GM12878 (cell line): ENCODE results near the gene USF1. TPM values are rescaled to one million over a fixed set of nuclear protein-coding genes. Genes with fewer than 3 reads are reported as not detected.
A peak's percentile ranks its signal among the peaks of the same experiment; 100 is the strongest.

Experiments
- ATAC-seq: fragments of 200-7000 bp; cut with Tn5 transposase; 3 replicates; pipeline ENCODE4 v1.9.1; 2020; ENCODE audit warnings: mild to moderate bottlenecking, moderate library complexity
- BruUV-seq: library from RNA; stranded (reverse); fragments of 400-500 nt; replicated peaks from 2 replicates; lab custom pipeline; 2021; lab: Mats Ljungman, UMichigan
- CTCF ChIA-PET: fragments of 300-600 bp; sonication (Branson Sonifier 250); formaldehyde crosslinking; extraction: SDS; loops from one replicate; lab custom pipeline; 2021; ENCODE audit warnings: inconsistent platforms; lab: Yijun Ruan, JAX
- POLR2A ChIA-PET: fragments of 350-600 bp; formaldehyde crosslinking; extraction: SDS; loops from one replicate; lab custom pipeline; 2021; ENCODE audit warnings: inconsistent platforms; lab: Charles Lee
- RAD21 ChIA-PET: fragments of 300-600 bp; sonication (Branson Sonifier 250); formaldehyde crosslinking; loops from one replicate; lab custom pipeline; 2023; ENCODE audit warnings: antibody characterized with exemption; ENCODE audit not compliant: unreplicated experiment; lab: Charles Lee
- SMC1A ChIA-PET: fragments of 300-600 bp; sonication (Branson Sonifier 250); formaldehyde crosslinking; loops from one replicate; lab custom pipeline; 2023; ENCODE audit not compliant: unreplicated experiment, uncharacterized antibody; lab: Charles Lee
- DNase-seq: peaks from one replicate; pipeline ENCODE4 v3.0.0-alpha.2; 2011; ENCODE audit warnings: low read depth, low spot score
- FAIRE-seq: peaks from 3 replicates; lab custom pipeline; 2011; peaks lifted over from hg19 to GRCh38; lab: Jason Lieb, UNC
- H2AFZ ChIP-seq: 2 replicates; pipeline ENCODE4 v1.6.0; 2011; ENCODE audit warnings: low read depth, low read length, control low read depth; ENCODE audit not compliant: control insufficient read depth
- H3K27ac ChIP-seq: 2 replicates; pipeline ENCODE4 v1.5.1; 2011; ENCODE audit warnings: control low read depth; ENCODE audit not compliant: control insufficient read depth, insufficient read depth
- H3K27me3 ChIP-seq, 2 experiments: replicated peaks in 1 of 2; 2 replicates each; pipeline versions ENCODE4 v1.6.0 to v1.6.1; 2011; ENCODE audit warnings: low read length in 1 of 2; ENCODE audit not compliant: control insufficient read depth in 2 of 2, insufficient read depth in 2 of 2
- H3K36me3 ChIP-seq, 2 experiments: 2 replicates each; pipeline ENCODE4 v1.5.1; 2011; ENCODE audit warnings: low read length in 1 of 2; ENCODE audit not compliant: control insufficient read depth in 2 of 2, insufficient read depth in 2 of 2
- H3K4me1 ChIP-seq: 2 replicates; pipeline ENCODE4 v1.6.1; 2011; ENCODE audit warnings: mild to moderate bottlenecking, low read length, moderate library complexity, mixed read lengths; ENCODE audit not compliant: control insufficient read depth, insufficient read depth
- H3K4me2 ChIP-seq: 2 replicates; pipeline ENCODE4 v1.6.0; 2011; ENCODE audit warnings: control low read depth; ENCODE audit not compliant: control insufficient read depth, insufficient read depth
- H3K4me3 ChIP-seq: fragments of 200-600 bp; sonication (generic); 2 replicates; pipeline ENCODE4 v1.5.1; 2016
- H3K79me2 ChIP-seq: 2 replicates; pipeline ENCODE4 v1.6.0; 2011; ENCODE audit warnings: low read length; ENCODE audit not compliant: control insufficient read depth, insufficient read depth
- H3K9ac ChIP-seq: 2 replicates; pipeline ENCODE4 v1.8.0; 2011; ENCODE audit warnings: low read length, control low read depth, mixed read lengths; ENCODE audit not compliant: control insufficient read depth, insufficient read depth
- H3K9me3 ChIP-seq: replicated peaks from 3 replicates; pipeline ENCODE4 v1.5.1; 2011; ENCODE audit warnings: mild to moderate bottlenecking, low read length; ENCODE audit not compliant: control insufficient read depth, insufficient read depth
- H4K20me1 ChIP-seq: 2 replicates; pipeline ENCODE4 v1.6.0; 2011; ENCODE audit not compliant: control insufficient read depth, insufficient read depth
- CBX5 ChIP-seq: sonication (generic); IDR thresholded peaks from 2 replicates; pipeline ENCODE4 v1.6.1; 2016; ENCODE audit warnings: low read depth, moderate library complexity, mild to moderate bottlenecking, inconsistent platforms
- CHD2 ChIP-seq: IDR thresholded peaks from 2 replicates; pipeline ENCODE4 v1.6.1; 2011; ENCODE audit warnings: low read depth, low read length, improper control_type of control experiment, borderline replicate concordance
- CREB1 ChIP-seq: IDR thresholded peaks from 2 replicates; pipeline ENCODE4 v1.6.1; 2012; ENCODE audit warnings: low read depth, mild to moderate bottlenecking, inconsistent platforms
- CREM ChIP-seq: IDR thresholded peaks from 2 replicates; pipeline ENCODE4 v1.6.1; 2014; ENCODE audit warnings: antibody characterized with exemption, low read depth
- NR2C1 ChIP-seq: fragments of 450-650 bp; IDR thresholded peaks from 2 replicates; pipeline ENCODE4 v1.6.1; 2017; ENCODE audit warnings: antibody characterized with exemption, mild to moderate bottlenecking, moderate library complexity
- NR2C2 ChIP-seq: IDR thresholded peaks from 2 replicates; pipeline ENCODE4 v1.6.1; 2011; ENCODE audit warnings: borderline replicate concordance, low read depth; ENCODE audit not compliant: control insufficient read depth, insufficient read length
- RAD21 ChIP-seq: IDR thresholded peaks from 2 replicates; pipeline ENCODE4 v1.6.1; 2011; ENCODE audit warnings: mild to moderate bottlenecking, low read depth, low read length, moderate library complexity; ENCODE audit not compliant: insufficient read depth
- RELA ChIP-seq: fragments of 450-650 bp; IDR thresholded peaks from 2 replicates; pipeline ENCODE4 v1.8.0; 2014; ENCODE audit warnings: borderline replicate concordance; ENCODE audit not compliant: partially characterized antibody
- SMAD1 ChIP-seq: fragments of 450-650 bp; IDR thresholded peaks from 2 replicates; pipeline ENCODE4 v1.6.1; 2018; ENCODE audit warnings: mild to moderate bottlenecking, low read depth; ENCODE audit not compliant: partially characterized antibody
- STAT3 ChIP-seq: IDR thresholded peaks from 2 replicates; pipeline ENCODE4 v1.6.1; 2011; ENCODE audit warnings: low read depth, low read length, improper control_type of control experiment
- WRNIP1 ChIP-seq: IDR thresholded peaks from 2 replicates; pipeline ENCODE4 v1.6.1; 2011; ENCODE audit warnings: low read depth, low read length, improper control_type of control experiment, borderline replicate concordance
- WGBS: methylation state at CpG from one replicate; pipeline ENCODE4 v1.1.6; 2016; ENCODE audit warnings: low lambda C conversion rate; ENCODE audit not compliant: insufficient replicate concordance, insufficient coverage; ENCODE audit errors: missing lambda C conversion rate; 5-methylcytosine and 5-hydroxymethylcytosine counted together
- in situ Hi-C: fragments of 300-500 bp; cut with MboI; formaldehyde crosslinking; loops from 9 replicates; pipeline ENCODE4 v1.14.3; 2018; ENCODE audit warnings: mixed read lengths
- intact Hi-C: fragments of 100-400 bp; cut with micrococcal nuclease; formaldehyde crosslinking; loops from one replicate; pipeline ENCODE4 v1.14.2; 2022; ENCODE audit not compliant: unreplicated experiment
- polyA plus RNA-seq, 11 experiments: library from polyadenylated mRNA; depleted of rRNA in 4 of 11; unstranded in 6 of 11; stranded (reverse) in 5 of 11; fragments of >200 nt; fragmentation: Nextera tagmentation in 4 of 11; fragmentation: Illumina TruSeq in 1 of 11; extraction: Ambion mirVana in 4 of 11; extraction: Trizol in 1 of 11; gene quantifications; 1 replicate in 1 of 11; 2 replicates in 10 of 11; pipeline versions ENCODE4 v1.2.1 to v1.2.3, GENCODE V29; 2011 to 2016; ENCODE audit warnings: inconsistent platforms in 2 of 11, missing spikeins in 2 of 11, low read depth in 1 of 11
- total RNA-seq, 4 experiments: library from RNA; depleted of rRNA in 3 of 4; stranded (reverse); fragments of >200 nt in 3 of 4; fragmentation: Illumina TruSeq in 1 of 4; extraction: Trizol in 1 of 4; gene quantifications; 2 replicates each; pipeline versions ENCODE4 v1.2.1 to v1.2.3, GENCODE V29; 2013 to 2021
- TF ChIP-seq, protein P1 (sequence below): IDR thresholded peaks from 2 replicates; pipeline ENCODE4 v1.6.1; 2012; ENCODE audit warnings: improper control_type of control experiment, low read depth, low read length; ENCODE audit not compliant: insufficient replicate concordance
- TF ChIP-seq, protein P2 (sequence below): fragments of 450-650 bp; IDR thresholded peaks from 2 replicates; pipeline ENCODE4 v1.6.1; 2017; ENCODE audit warnings: borderline replicate concordance
- TF ChIP-seq, protein P3 (sequence below): IDR thresholded peaks from 2 replicates; pipeline ENCODE4 v1.6.1; 2012; ENCODE audit warnings: low read depth, low read length, improper control_type of control experiment

Gene USF1
- total and polyA plus RNA-seq, 10 of the 15 experiments (the other 5 are each of a cell fraction or from before 2014, with no cell fraction given): 9.4 to 92.1 (median 53.5) TPM

DNA sequence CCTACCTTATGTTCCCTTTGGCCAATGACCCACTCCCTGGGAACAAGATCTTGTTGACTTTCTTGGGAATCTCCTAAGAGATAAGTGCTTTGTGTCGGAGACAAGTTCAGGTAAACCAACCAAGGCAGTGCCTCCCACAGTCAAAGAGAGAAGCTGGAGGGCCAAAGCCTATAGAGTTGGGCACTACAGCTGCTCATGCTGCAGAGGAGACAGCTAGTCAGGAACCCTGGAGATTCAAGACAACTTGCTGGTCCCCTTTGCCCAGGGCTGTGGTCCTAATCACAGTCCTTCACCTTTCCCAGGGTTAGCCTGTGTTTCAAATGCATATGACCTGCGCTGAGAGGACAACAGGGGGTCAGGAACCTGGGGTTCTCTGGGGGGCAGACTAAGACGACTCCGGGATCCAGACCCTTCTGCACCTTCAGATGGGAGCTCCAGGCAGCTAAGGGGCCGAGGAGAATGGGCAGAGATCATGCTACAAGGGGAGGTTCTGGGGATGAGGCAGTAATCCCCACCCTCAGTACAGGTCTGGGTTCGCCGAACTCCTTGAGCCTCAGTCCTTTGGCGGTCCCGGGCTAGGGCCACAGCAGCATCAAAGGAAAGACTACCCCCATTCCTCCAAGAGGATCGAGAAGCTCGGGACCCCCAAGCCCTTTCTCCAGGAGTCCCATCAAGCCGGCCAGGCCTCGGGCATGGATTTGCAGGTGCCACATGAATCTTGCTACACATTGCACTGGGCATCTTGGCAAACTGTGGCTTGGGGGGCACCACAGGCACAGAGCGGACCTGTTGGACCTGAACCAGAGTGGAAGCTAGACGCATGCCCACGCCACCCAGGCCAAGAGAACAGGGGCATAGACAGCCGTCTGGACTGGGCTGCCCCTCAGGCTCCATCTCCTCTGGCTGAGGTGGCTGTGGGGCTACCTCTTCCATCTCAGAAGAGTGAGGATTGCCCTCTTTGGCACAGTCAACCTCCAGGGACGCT is 2.0 kb upstream of the USF1 start:
- ChIA-PET RAD21 (interaction anchor here (0.6 to 4.8 kb wide), 9 partner anchors 9 to 84 kb away, joined by 3 to 107 read pairs (median 4); partner anchors contain the start of genes ARHGAP30, DEDD, F11R and KLHDC9), CTCF (interaction anchor here (1.0 to 11.1 kb wide), 13 partner anchors 7 to 118 kb away, joined by 3 to 181 read pairs (median 7); partner anchors contain the start of genes ARHGAP30, F11R, KLHDC9 and PPOX), POLR2A (interaction anchor here (0.5 to 5.2 kb wide), 11 partner anchors 10 to 85 kb away, joined by 3 to 139 read pairs (median 14); partner anchors contain the start of genes ARHGAP30, DEDD, F11R and KLHDC9), SMC1A (interaction anchor here (0.8 to 7.5 kb wide), 12 partner anchors 8 to 154 kb away, joined by 3 to 134 read pairs (median 10); partner anchors contain the start of genes ARHGAP30, DEDD, F11R and KLHDC9)
- H4K20me1 ChIP-seq: no peaks in the 10 kb centered on the region
- H3K4me3 ChIP-seq: no peak overlapping the region
- WGBS: 93% methylated on average over 18 of the region's 18 CpGs
- no peak overlapping the region for H3K9ac ChIP-seq
- no peaks in the 10 kb centered on the region for H3K27me3 ChIP-seq
- FAIRE-seq (no peak), DNase-seq (no peak), ATAC-seq (no peak)
- H3K4me1 ChIP-seq: peaks cover 15% of the 10 kb centered on the region
- no peak overlapping the region for H2AFZ ChIP-seq
- H3K79me2 ChIP-seq: peaks cover 21% of the 10 kb centered on the region
- H3K27ac ChIP-seq: peak overlapping the region; percentile 100
- H3K9me3 ChIP-seq: no peaks in the 10 kb centered on the region
- H3K36me3 ChIP-seq: peaks cover 20 to 22% of the 10 kb centered on the region in 2 experiments
- TF ChIP-seq, protein P1, sequence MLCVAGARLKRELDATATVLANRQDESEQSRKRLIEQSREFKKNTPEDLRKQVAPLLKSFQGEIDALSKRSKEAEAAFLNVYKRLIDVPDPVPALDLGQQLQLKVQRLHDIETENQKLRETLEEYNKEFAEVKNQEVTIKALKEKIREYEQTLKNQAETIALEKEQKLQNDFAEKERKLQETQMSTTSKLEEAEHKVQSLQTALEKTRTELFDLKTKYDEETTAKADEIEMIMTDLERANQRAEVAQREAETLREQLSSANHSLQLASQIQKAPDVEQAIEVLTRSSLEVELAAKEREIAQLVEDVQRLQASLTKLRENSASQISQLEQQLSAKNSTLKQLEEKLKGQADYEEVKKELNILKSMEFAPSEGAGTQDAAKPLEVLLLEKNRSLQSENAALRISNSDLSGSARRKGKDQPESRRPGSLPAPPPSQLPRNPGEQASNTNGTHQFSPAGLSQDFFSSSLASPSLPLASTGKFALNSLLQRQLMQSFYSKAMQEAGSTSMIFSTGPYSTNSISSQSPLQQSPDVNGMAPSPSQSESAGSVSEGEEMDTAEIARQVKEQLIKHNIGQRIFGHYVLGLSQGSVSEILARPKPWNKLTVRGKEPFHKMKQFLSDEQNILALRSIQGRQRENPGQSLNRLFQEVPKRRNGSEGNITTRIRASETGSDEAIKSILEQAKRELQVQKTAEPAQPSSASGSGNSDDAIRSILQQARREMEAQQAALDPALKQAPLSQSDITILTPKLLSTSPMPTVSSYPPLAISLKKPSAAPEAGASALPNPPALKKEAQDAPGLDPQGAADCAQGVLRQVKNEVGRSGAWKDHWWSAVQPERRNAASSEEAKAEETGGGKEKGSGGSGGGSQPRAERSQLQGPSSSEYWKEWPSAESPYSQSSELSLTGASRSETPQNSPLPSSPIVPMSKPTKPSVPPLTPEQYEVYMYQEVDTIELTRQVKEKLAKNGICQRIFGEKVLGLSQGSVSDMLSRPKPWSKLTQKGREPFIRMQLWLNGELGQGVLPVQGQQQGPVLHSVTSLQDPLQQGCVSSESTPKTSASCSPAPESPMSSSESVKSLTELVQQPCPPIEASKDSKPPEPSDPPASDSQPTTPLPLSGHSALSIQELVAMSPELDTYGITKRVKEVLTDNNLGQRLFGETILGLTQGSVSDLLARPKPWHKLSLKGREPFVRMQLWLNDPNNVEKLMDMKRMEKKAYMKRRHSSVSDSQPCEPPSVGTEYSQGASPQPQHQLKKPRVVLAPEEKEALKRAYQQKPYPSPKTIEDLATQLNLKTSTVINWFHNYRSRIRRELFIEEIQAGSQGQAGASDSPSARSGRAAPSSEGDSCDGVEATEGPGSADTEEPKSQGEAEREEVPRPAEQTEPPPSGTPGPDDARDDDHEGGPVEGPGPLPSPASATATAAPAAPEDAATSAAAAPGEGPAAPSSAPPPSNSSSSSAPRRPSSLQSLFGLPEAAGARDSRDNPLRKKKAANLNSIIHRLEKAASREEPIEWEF: no peak
- TF ChIP-seq WRNIP1 (no peak), NR2C2 (no peak), CHD2 (no peak), SMAD1 (no peak), RELA (no peak), NR2C1 (no peak), STAT3 (no peak), RAD21 (no peak), CBX5 (no peak), CREM (no peak), CREB1 (no peak)
- TF ChIP-seq, protein P2, sequence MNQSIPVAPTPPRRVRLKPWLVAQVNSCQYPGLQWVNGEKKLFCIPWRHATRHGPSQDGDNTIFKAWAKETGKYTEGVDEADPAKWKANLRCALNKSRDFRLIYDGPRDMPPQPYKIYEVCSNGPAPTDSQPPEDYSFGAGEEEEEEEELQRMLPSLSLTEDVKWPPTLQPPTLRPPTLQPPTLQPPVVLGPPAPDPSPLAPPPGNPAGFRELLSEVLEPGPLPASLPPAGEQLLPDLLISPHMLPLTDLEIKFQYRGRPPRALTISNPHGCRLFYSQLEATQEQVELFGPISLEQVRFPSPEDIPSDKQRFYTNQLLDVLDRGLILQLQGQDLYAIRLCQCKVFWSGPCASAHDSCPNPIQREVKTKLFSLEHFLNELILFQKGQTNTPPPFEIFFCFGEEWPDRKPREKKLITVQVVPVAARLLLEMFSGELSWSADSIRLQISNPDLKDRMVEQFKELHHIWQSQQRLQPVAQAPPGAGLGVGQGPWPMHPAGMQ: no peak
- TF ChIP-seq, protein P3, sequence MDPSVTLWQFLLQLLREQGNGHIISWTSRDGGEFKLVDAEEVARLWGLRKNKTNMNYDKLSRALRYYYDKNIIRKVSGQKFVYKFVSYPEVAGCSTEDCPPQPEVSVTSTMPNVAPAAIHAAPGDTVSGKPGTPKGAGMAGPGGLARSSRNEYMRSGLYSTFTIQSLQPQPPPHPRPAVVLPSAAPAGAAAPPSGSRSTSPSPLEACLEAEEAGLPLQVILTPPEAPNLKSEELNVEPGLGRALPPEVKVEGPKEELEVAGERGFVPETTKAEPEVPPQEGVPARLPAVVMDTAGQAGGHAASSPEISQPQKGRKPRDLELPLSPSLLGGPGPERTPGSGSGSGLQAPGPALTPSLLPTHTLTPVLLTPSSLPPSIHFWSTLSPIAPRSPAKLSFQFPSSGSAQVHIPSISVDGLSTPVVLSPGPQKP: no peak
- no TSS peak for BruUV-seq
- intact Hi-C loops (loop anchor here (5.0 kb wide), 1 partner anchor 70 kb away; the partner anchor contains the start of genes NIT1 and PFDN2), in situ Hi-C loops (no loop called here)
- H3K4me2 ChIP-seq: peak overlapping the region; percentile 91
